Endothelial cell of umbilical vein (primary cell): ENCODE measurements around the gene MPL. TPM values are rescaled to one million over a fixed set of nuclear protein-coding genes. Genes with fewer than 3 reads are reported as not detected.

Experiments used
- BruUV-seq: library from RNA; stranded (reverse); fragments of 400-500 nt; replicated peaks from 2 replicates; lab custom pipeline; 2021; lab: Mats Ljungman, UMichigan
- CTCF ChIA-PET: fragments of 300-600, 350-600 bp; sonication (Branson Sonifier 250); formaldehyde crosslinking; loops from one replicate; lab custom pipeline; 2021; ENCODE audit warnings: antibody characterized with exemption, inconsistent platforms; lab: Charles Lee
- POLR2A ChIA-PET: fragments of 300-600, 350-600 bp; sonication (Branson Sonifier 250); formaldehyde crosslinking; loops from one replicate; lab custom pipeline; 2021; ENCODE audit warnings: antibody characterized with exemption, inconsistent platforms; lab: Charles Lee
- DNase-seq: peaks from one replicate; pipeline ENCODE4 v3.0.0-alpha.2; 2011; ENCODE audit warnings: low read depth, low spot score
- FAIRE-seq: peaks from 2 replicates; lab custom pipeline; 2011; peaks lifted over from hg19 to GRCh38; lab: Jason Lieb, UNC
- H2AFZ ChIP-seq: 2 replicates; pipeline ENCODE4 v1.6.0; 2012; ENCODE audit warnings: low read depth, low read length, control low read depth, inconsistent platforms
- H3K27ac ChIP-seq: 2 replicates; pipeline ENCODE4 v1.5.1; 2011; ENCODE audit warnings: low read depth, mild to moderate bottlenecking, control low read depth, low read length, moderate library complexity; ENCODE audit not compliant: insufficient read depth
- H3K27me3 ChIP-seq, 2 experiments: 2 replicates each; pipeline versions ENCODE4 v1.6.0 to v1.6.1; 2011; ENCODE audit warnings: low read length in 2 of 2, mixed read lengths in 1 of 2; ENCODE audit not compliant: control insufficient read depth in 2 of 2, insufficient read depth in 2 of 2
- H3K36me3 ChIP-seq, 2 experiments: 2 replicates in 1 of 2; 3 replicates in 1 of 2; pipeline ENCODE4 v1.5.1; 2011; ENCODE audit warnings: low read length in 2 of 2, mild to moderate bottlenecking in 1 of 2, moderate library complexity in 1 of 2; ENCODE audit not compliant: control insufficient read depth in 2 of 2, insufficient read depth in 2 of 2; ENCODE audit errors: extremely low read depth in 1 of 2
- H3K4me1 ChIP-seq: 3 replicates; pipeline ENCODE4 v1.5.1; 2011; ENCODE audit warnings: mild to moderate bottlenecking, low read length; ENCODE audit not compliant: control insufficient read depth, insufficient read depth; ENCODE audit errors: extremely low read depth
- H3K4me2 ChIP-seq: 2 replicates; pipeline ENCODE4 v1.6.1; 2011; ENCODE audit warnings: low read length, control low read depth, mixed read lengths; ENCODE audit not compliant: insufficient read depth
- H3K4me3 ChIP-seq, 3 experiments: fragments of 200-600 bp in 1 of 3; sonication (generic), shearing (Covaris generic) in 1 of 3; replicated peaks in 1 of 3; 2 replicates each; pipeline ENCODE4 v1.5.1; 2011 to 2016; ENCODE audit warnings: control low read depth in 3 of 3, low read length in 3 of 3, mild to moderate bottlenecking in 2 of 3, inconsistent platforms in 1 of 3, low read depth in 1 of 3, moderate library complexity in 1 of 3; ENCODE audit not compliant: insufficient read depth in 1 of 3
- H3K79me2 ChIP-seq: 2 replicates; pipeline ENCODE4 v1.6.0; 2012; ENCODE audit warnings: low read length, inconsistent platforms; ENCODE audit not compliant: control insufficient read depth, insufficient read depth
- H3K9ac ChIP-seq: replicated peaks from 2 replicates; pipeline ENCODE3; 2011; ENCODE audit warnings: low read length, control low read depth; ENCODE audit not compliant: insufficient read depth; ENCODE audit errors: extremely low read depth
- H3K9me1 ChIP-seq: replicated peaks from 3 replicates; pipeline ENCODE4 v1.6.0; 2011; ENCODE audit warnings: mild to moderate bottlenecking, low read length; ENCODE audit not compliant: control insufficient read depth, insufficient read depth; ENCODE audit errors: extremely low read depth
- H3K9me3 ChIP-seq: replicated peaks from 2 replicates; pipeline ENCODE4 v1.5.1; 2012; ENCODE audit warnings: low read length, inconsistent platforms; ENCODE audit not compliant: control insufficient read depth, insufficient read depth
- H4K20me1 ChIP-seq: replicated peaks from 2 replicates; pipeline ENCODE3; 2011; ENCODE audit warnings: mild to moderate bottlenecking, low read length; ENCODE audit not compliant: control insufficient read depth, insufficient read depth; ENCODE audit errors: extremely low read depth
- CTCF ChIP-seq, 2 donors: IDR thresholded peaks; 1 replicate in 1 of 2; 2 replicates in 1 of 2; pipeline ENCODE4 v1.5.1; 2011; ENCODE audit warnings: low read length in 2 of 2, mild to moderate bottlenecking in 2 of 2, moderate library complexity in 2 of 2, control low read depth in 1 of 2, inconsistent platforms in 1 of 2, low read depth in 1 of 2; ENCODE audit not compliant: insufficient read depth in 1 of 2; ENCODE audit errors: extremely low read depth in 1 of 2
- EZH2 ChIP-seq: IDR thresholded peaks from 2 replicates; pipeline ENCODE4 v1.6.1; 2012; ENCODE audit warnings: borderline replicate concordance, low read depth, mild to moderate bottlenecking, moderate library complexity, low read length, inconsistent platforms; ENCODE audit not compliant: severe bottlenecking
- FOS ChIP-seq: IDR thresholded peaks from 2 replicates; pipeline ENCODE4 v1.6.1; 2011; ENCODE audit warnings: mild to moderate bottlenecking, low read length, moderate library complexity, borderline replicate concordance; ENCODE audit not compliant: insufficient read depth
- GATA2 ChIP-seq: IDR thresholded peaks from 2 replicates; pipeline ENCODE4 v1.7.0; 2011; ENCODE audit warnings: low read depth, mild to moderate bottlenecking, moderate library complexity, mixed read lengths, low read length; ENCODE audit not compliant: insufficient read length, insufficient read depth
- JUN ChIP-seq: IDR thresholded peaks from 2 replicates; pipeline ENCODE4 v1.6.1; 2011; ENCODE audit warnings: borderline replicate concordance, low read depth; ENCODE audit not compliant: insufficient read length, insufficient read depth
- MAX ChIP-seq: IDR thresholded peaks from 2 replicates; pipeline ENCODE4 v1.6.1; 2011; ENCODE audit not compliant: insufficient read depth, insufficient read length
- MYC ChIP-seq: IDR thresholded peaks from one replicate; pipeline ENCODE4 v1.6.1; 2011; ENCODE audit warnings: mild to moderate bottlenecking, low read depth, low read length
- POLR2A ChIP-seq: IDR thresholded peaks from 2 replicates; pipeline ENCODE4 v1.6.1; 2012; ENCODE audit warnings: low read depth, mild to moderate bottlenecking, control low read depth, low read length
- POLR2AphosphoS5 ChIP-seq: IDR thresholded peaks from 2 replicates; pipeline ENCODE4 v1.6.1; 2012; ENCODE audit warnings: low read depth, mild to moderate bottlenecking, control low read depth, low read length, moderate library complexity; ENCODE audit not compliant: insufficient read depth
- dilution Hi-C: fragments of 300-500 bp; cut with MboI; formaldehyde crosslinking; loops from one replicate; pipeline ENCODE4 v1.15.0; 2019; ENCODE audit warnings: low sequenced_read_pairs; ENCODE audit not compliant: extremely low pct_ligation_motif_present
- intact Hi-C: fragments of 100-400 bp; cut with micrococcal nuclease; formaldehyde crosslinking; loops from one replicate; pipeline ENCODE4 v1.10.0; 2022
- polyA plus RNA-seq, 4 experiments: library from polyadenylated mRNA; depleted of rRNA in 3 of 4; stranded (reverse) in 3 of 4; unstranded in 1 of 4; fragments of >200 nt; gene quantifications; 2 replicates each; pipeline versions ENCODE4 v1.2.1 to v1.2.3, GENCODE V29; 2011 to 2012; ENCODE audit warnings: missing spikeins in 1 of 4
- total RNA-seq: library from RNA; stranded (reverse); gene quantifications from 2 replicates; pipeline ENCODE4 v1.2.3, GENCODE V29; 2021

The MPL gene
- total and polyA plus RNA-seq, 2 donors (not counting 3 experiments of a cell fraction or from before 2014, with no cell fraction given): 0.14 to 0.24 TPM

GRCh38 chr1:43354471-43354870 is 16.9 kb downstream of the MPL start:
- Histone ChIP-seq H3K27me3 (no peaks in the 10 kb centered on the region), H3K4me1 (peaks cover 13% of the 10 kb centered on the region), H3K79me2 (peaks cover 7% of the 10 kb centered on the region), H3K9me1 (no peaks in the 10 kb centered on the region), H2AFZ (no peak overlapping the region), H3K27ac (no peak overlapping the region), H3K4me3 (no peak overlapping the region), H3K9me3 (no peaks in the 10 kb centered on the region), H4K20me1 (no peaks in the 10 kb centered on the region), H3K9ac (no peak overlapping the region), H3K36me3 (no peaks in the 10 kb centered on the region), H3K4me2 (no peak overlapping the region)
- no peak for FAIRE-seq
- ChIA-PET POLR2A (no interaction called here), CTCF (no interaction called here)
- dilution Hi-C loops: no loop called here
- no peak for DNase-seq
- TF ChIP-seq FOS: no peak
- no peak for TF ChIP-seq JUN
- TF ChIP-seq POLR2A: no peak
- TF ChIP-seq EZH2: no peak
- no peak for TF ChIP-seq GATA2
- TF ChIP-seq CTCF (IDR thresholded peaks at IDR 0.05; ENCODE audit: extremely low read depth in 1 of 2, insufficient read depth in 1 of 2, low read depth in 1 of 2, low read length in 2 of 2): no peak
- no peak for TF ChIP-seq POLR2AphosphoS5
- no peak for TF ChIP-seq MAX
- TF ChIP-seq MYC: no peak
- intact Hi-C loops: no loop called here
- BruUV-seq: no TSS peak
